Osteoblast (primary cell): ENCODE data around the gene SLFN14. TPM values are rescaled to one million over a fixed set of nuclear protein-coding genes. Genes with fewer than 3 reads are reported as not detected.
"Not testable (repeated sequence)": the region's sequence is repeated elsewhere in the genome, so short reads cannot be mapped to it uniquely, and the experiment has no call there.

Experiments used
- DNase-seq: peaks from one replicate; pipeline ENCODE4 v3.0.0; 2011; ENCODE audit warnings: low spot score, mixed read lengths; ENCODE audit not compliant: insufficient read length; ENCODE audit errors: missing footprints
- H2AFZ ChIP-seq: 2 replicates; pipeline ENCODE4 v1.6.0; 2011; ENCODE audit warnings: mild to moderate bottlenecking, low read length
- H3K27ac ChIP-seq: 2 replicates; pipeline ENCODE4 v1.5.1; 2011; ENCODE audit warnings: mild to moderate bottlenecking, low read depth, low read length, moderate library complexity
- H3K27me3 ChIP-seq: 2 replicates; pipeline ENCODE4 v1.6.0; 2012; ENCODE audit warnings: mild to moderate bottlenecking, control low read depth, inconsistent platforms, low read length, moderate library complexity; ENCODE audit not compliant: insufficient read depth
- H3K36me3 ChIP-seq: 2 replicates; pipeline ENCODE4 v1.5.1; 2011; ENCODE audit warnings: mild to moderate bottlenecking, low read length, control low read depth, moderate library complexity; ENCODE audit not compliant: insufficient read depth
- H3K4me1 ChIP-seq: 2 replicates; pipeline ENCODE4 v1.5.1; 2011; ENCODE audit warnings: mild to moderate bottlenecking, low read length, control low read depth, moderate library complexity; ENCODE audit not compliant: insufficient read depth
- H3K4me2 ChIP-seq: 2 replicates; pipeline ENCODE4 v1.6.0; 2011; ENCODE audit warnings: mild to moderate bottlenecking, low read length; ENCODE audit not compliant: insufficient read depth
- H3K4me3 ChIP-seq: fragments of 200-600 bp; sonication (generic); 3 replicates; pipeline ENCODE4 v1.5.1; 2012; ENCODE audit warnings: mild to moderate bottlenecking, low read length, inconsistent platforms; ENCODE audit not compliant: insufficient read depth
- H3K79me2 ChIP-seq: 2 replicates; pipeline ENCODE4 v1.6.0; 2012; ENCODE audit warnings: mild to moderate bottlenecking, low read length, control low read depth, inconsistent platforms; ENCODE audit not compliant: insufficient read depth
- H3K9me3 ChIP-seq: 2 replicates; pipeline ENCODE4 v1.5.1; 2011; ENCODE audit warnings: low read depth, low read length, control low read depth
- H4K20me1 ChIP-seq: 2 replicates; pipeline ENCODE4 v1.6.0; 2012; ENCODE audit warnings: mild to moderate bottlenecking, low read length, control low read depth; ENCODE audit not compliant: insufficient read depth
- total RNA-seq: library from RNA; depleted of rRNA; stranded (reverse); fragments of >200 nt; gene quantifications from 2 replicates; pipeline ENCODE4 v1.2.3, GENCODE V29; 2012
- TF ChIP-seq, protein P1 (sequence below): IDR thresholded peaks from 2 replicates; pipeline ENCODE4 v1.5.1; 2011; ENCODE audit warnings: mild to moderate bottlenecking, low read depth, low read length, moderate library complexity; ENCODE audit errors: extremely low read depth

Gene SLFN14
- total RNA-seq, 1 donor: under 0.01 TPM

DNA sequence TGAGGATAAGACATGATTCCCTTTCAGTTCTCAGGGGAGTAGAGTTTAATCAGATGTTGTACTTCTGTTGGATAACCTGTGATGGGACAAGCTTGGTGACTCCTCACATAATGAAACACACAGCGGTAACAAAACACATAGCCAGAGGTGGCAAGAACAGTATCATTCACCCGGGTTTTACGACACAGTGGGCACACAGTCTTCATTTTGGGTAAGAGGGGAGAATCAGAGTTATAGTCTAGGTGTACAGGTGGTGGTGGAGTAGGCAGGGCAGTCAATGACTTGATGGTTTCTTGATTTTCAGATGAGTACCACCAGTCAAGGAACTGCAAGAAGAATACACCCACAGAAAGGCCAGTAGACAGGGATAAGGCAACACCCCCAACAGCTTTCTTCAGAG, 15.1 kb upstream of the SLFN14 start:
- Histone ChIP-seq H2AFZ (no peak overlapping the region), H3K27me3 (no peaks in the 10 kb centered on the region)

DNA sequence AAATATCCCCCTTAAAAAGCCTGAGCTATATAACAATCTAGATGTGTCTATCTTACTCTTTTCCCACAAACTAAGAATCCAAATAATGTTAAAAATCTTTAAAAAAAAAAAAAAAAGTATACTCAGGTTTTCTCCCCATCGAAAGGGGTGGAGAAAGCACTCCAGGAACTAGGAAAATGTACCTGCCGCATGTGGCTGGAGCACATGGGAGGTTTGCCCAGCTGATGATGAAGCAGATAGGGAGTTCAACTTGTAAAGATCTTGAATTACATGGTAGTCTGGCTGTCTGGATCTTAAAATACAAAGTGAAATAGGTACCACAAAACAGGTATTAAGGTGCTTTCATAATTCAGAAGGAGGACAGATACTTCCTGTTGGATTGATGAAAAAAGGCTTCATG, 8.8 kb upstream of the SLFN14 start:
- peaks cover 4% of the 10 kb centered on the region for H3K27me3 ChIP-seq
- H2AFZ ChIP-seq: no peak overlapping the region
- TF ChIP-seq, protein P1, sequence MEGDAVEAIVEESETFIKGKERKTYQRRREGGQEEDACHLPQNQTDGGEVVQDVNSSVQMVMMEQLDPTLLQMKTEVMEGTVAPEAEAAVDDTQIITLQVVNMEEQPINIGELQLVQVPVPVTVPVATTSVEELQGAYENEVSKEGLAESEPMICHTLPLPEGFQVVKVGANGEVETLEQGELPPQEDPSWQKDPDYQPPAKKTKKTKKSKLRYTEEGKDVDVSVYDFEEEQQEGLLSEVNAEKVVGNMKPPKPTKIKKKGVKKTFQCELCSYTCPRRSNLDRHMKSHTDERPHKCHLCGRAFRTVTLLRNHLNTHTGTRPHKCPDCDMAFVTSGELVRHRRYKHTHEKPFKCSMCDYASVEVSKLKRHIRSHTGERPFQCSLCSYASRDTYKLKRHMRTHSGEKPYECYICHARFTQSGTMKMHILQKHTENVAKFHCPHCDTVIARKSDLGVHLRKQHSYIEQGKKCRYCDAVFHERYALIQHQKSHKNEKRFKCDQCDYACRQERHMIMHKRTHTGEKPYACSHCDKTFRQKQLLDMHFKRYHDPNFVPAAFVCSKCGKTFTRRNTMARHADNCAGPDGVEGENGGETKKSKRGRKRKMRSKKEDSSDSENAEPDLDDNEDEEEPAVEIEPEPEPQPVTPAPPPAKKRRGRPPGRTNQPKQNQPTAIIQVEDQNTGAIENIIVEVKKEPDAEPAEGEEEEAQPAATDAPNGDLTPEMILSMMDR: no peak
- no peaks in the 10 kb centered on the region for H3K9me3 ChIP-seq
- DNase-seq: no peak
- H3K27ac ChIP-seq: peak overlapping the region; percentile 87
- H3K4me1 ChIP-seq: peaks cover 8% of the 10 kb centered on the region
- peaks cover 41% of the 10 kb centered on the region for H3K79me2 ChIP-seq
- no peak overlapping the region for H3K4me3 ChIP-seq
- H3K36me3 ChIP-seq: no peaks in the 10 kb centered on the region
- H3K4me2 ChIP-seq: peak overlapping the region; percentile 98
- H4K20me1 ChIP-seq: peaks cover 4% of the 10 kb centered on the region

More for the DNA sequence above, 15.1 kb upstream of the SLFN14 start:
- no peaks in the 10 kb centered on the region for H3K9me3 ChIP-seq
- H3K79me2 ChIP-seq: peaks cover 16% of the 10 kb centered on the region
- H3K4me1 ChIP-seq: peaks cover 18% of the 10 kb centered on the region
- no peak overlapping the region for H3K4me3 ChIP-seq
- DNase-seq: no peak
- TF ChIP-seq, protein P1: no peak
- H3K27ac ChIP-seq: no peak overlapping the region
- no peak overlapping the region for H3K4me2 ChIP-seq
- H4K20me1 ChIP-seq: no peaks in the 10 kb centered on the region
- peaks cover 6% of the 10 kb centered on the region for H3K36me3 ChIP-seq

DNA sequence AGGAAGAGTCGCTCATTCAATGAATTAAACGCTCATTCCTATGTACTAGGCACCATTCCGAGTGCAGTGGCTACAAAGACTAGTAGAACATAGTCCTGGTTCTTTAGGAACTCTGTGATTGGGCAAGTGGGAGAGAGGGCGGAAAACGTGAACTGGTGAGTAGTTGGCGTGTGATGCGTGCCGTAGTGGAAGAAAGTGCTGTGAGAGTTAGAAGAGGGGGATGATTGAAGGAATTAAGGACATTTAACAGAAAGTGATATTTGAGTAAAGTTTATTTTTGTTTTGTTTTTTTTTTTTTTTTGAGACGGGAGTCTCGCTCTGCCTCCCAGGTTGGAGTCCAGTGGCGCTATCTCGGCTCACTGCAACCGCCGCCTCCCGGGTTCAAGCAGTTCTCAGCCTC, 7.9 kb upstream of the SLFN14 start:
- Histone ChIP-seq H3K27ac (peak overlapping the region; percentile 87), H3K4me2 (peak overlapping the region; percentile 98), H4K20me1 (peaks cover 4% of the 10 kb centered on the region), H2AFZ (peak overlapping the region; percentile 94), H3K79me2 (peaks cover 40% of the 10 kb centered on the region), H3K36me3 (no peaks in the 10 kb centered on the region), H3K4me1 (peaks cover 8% of the 10 kb centered on the region), H3K4me3 (peak overlapping the region; percentile 89), H3K9me3 (no peaks in the 10 kb centered on the region), H3K27me3 (peaks cover 11% of the 10 kb centered on the region)
- TF ChIP-seq, protein P1: no peak
- peak; percentile 87 for DNase-seq

DNA sequence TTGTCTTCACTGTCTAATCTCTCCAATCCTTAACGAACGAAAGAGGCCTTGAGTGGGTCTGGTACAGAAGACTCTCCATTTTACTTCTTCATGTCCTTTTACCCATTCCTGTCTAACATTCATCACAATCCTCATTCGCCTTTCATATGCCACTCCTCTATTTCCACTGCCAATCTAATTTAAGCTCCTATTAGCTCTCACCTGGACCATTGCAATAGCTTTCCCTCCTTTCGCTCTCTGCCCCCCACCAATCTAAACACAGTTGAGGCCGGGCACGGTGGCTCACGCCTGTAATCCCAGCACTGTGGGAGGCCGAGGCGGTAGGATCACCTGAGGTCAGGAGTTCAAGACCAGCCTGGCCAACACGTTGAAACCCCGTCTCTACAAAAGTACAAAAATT, 6.3 kb upstream of the SLFN14 start:
- Histone ChIP-seq H3K4me3 (peak overlapping the region; percentile 89), H3K4me2 (peak overlapping the region; percentile 98), H3K27ac (no peak overlapping the region), H2AFZ (peak overlapping the region; percentile 47), H4K20me1 (peaks cover 4% of the 10 kb centered on the region), H3K9me3 (no peaks in the 10 kb centered on the region), H3K4me1 (peaks cover 8% of the 10 kb centered on the region), H3K79me2 (peaks cover 36% of the 10 kb centered on the region), H3K36me3 (no peaks in the 10 kb centered on the region), H3K27me3 (peaks cover 12% of the 10 kb centered on the region)
- TF ChIP-seq, protein P1: no peak
- DNase-seq: no peak

DNA sequence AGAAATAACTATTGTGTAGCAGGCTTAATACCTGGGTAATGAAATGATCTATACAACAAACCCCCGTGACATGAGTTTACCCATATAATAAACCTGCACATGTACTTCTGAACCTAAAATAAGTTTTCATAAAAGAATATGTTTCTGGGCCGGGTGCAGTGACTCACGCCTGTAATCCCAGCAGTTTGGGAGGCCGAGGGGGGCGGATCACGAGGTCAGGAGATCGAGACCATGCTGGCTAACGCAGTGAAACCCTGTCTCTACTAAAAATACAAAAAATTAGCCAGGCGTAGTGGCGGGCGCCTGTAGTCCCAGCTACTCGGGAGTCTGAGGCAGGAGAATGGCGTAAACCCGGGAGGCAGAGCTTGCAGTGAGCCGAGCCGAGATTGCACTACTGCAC, 2.6 kb upstream of the SLFN14 start:
- not testable (repeated sequence) for DNase-seq, H3K36me3 ChIP-seq, H3K79me2 ChIP-seq, H3K9me3 ChIP-seq, H3K27ac ChIP-seq, H3K4me3 ChIP-seq, H3K4me1 ChIP-seq, H3K4me2 ChIP-seq, H2AFZ ChIP-seq, H4K20me1 ChIP-seq
- peaks cover 25% of the 10 kb centered on the region for H3K27me3 ChIP-seq
